K562 (cell line): ENCODE results near the gene GADD45B. TPM values are rescaled to one million over a fixed set of nuclear protein-coding genes. Genes with fewer than 3 reads are reported as not detected.

ENCODE experiments used
- ARNT ChIP-seq, 2 experiments: fragments of 450-650 bp; IDR thresholded peaks; 2 replicates each; pipeline ENCODE4 v1.6.1; 2016; ENCODE audit warnings: mild to moderate bottlenecking in 1 of 2
- CBFA2T3 ChIP-seq: fragments of 450-650 bp; IDR thresholded peaks from 2 replicates; pipeline ENCODE4 v1.6.1; 2017
- CHD1 ChIP-seq: fragments of 200-600 bp; sonication (generic); IDR thresholded peaks from one replicate; pipeline ENCODE4 v1.6.1; 2012; ENCODE audit warnings: mild to moderate bottlenecking, moderate library complexity, low read length, inconsistent platforms
- CREBBP ChIP-seq: IDR thresholded peaks from one replicate; pipeline ENCODE4 v1.6.1; 2012; ENCODE audit warnings: low read depth, mild to moderate bottlenecking, control low read depth, inconsistent platforms, low read length
- ESRRA ChIP-seq: fragments of 450-650 bp; IDR thresholded peaks from 2 replicates; pipeline ENCODE4 v1.6.1; 2014; ENCODE audit warnings: low read depth, mild to moderate bottlenecking, moderate library complexity, borderline replicate concordance
- FOSL1 ChIP-seq: fragments of 200-800 bp; sonication (Bioruptor generic); conservative IDR thresholded peaks from 2 replicates; pipeline ENCODE4 v1.6.1; 2016; ENCODE audit warnings: missing genetic modification characterization, missing compliant biosample characterization
- FOXP1 ChIP-seq: sonication (generic); formaldehyde crosslinking; IDR thresholded peaks from 2 replicates; pipeline ENCODE4 v1.8.0; 2022; ENCODE audit warnings: mild to moderate bottlenecking, missing genetic modification reagents
- ID3 ChIP-seq, 2 experiments: fragments of 250-450 bp in 1 of 2; fragments of 450-650 bp in 1 of 2; sonication (Bioruptor Pico) in 1 of 2; IDR thresholded peaks; 2 replicates each; pipeline versions ENCODE4 v1.6.1 to v1.8.0; 2016 to 2021; ENCODE audit warnings: mild to moderate bottlenecking in 2 of 2, moderate library complexity in 2 of 2, missing compliant biosample characterization in 1 of 2, missing genetic modification characterization in 1 of 2
- ILK ChIP-seq: fragments of 450-650 bp; IDR thresholded peaks from 2 replicates; pipeline ENCODE4 v1.6.1; 2016; ENCODE audit warnings: missing genetic modification characterization, low read depth, mild to moderate bottlenecking, missing compliant biosample characterization, moderate library complexity, borderline replicate concordance
- LARP7 ChIP-seq: fragments of 450-650 bp; IDR thresholded peaks from 2 replicates; pipeline ENCODE4 v1.6.1; 2016
- MBD2 ChIP-seq: sonication (generic); IDR thresholded peaks from 2 replicates; pipeline ENCODE4 v1.6.1; 2016; ENCODE audit warnings: low read depth, borderline replicate concordance
- MEIS2 ChIP-seq: fragments of 450-650 bp; IDR thresholded peaks from 2 replicates; pipeline ENCODE4 v1.6.1; 2014; ENCODE audit warnings: mild to moderate bottlenecking; ENCODE audit not compliant: partially characterized antibody
- NCOA4 ChIP-seq: fragments of 450-650 bp; IDR thresholded peaks from 2 replicates; pipeline ENCODE4 v1.6.1; 2018; ENCODE audit warnings: mild to moderate bottlenecking; ENCODE audit not compliant: partially characterized antibody
- NCOA6 ChIP-seq: fragments of 450-650 bp; IDR thresholded peaks from 2 replicates; pipeline ENCODE4 v1.6.1; 2017; ENCODE audit warnings: mild to moderate bottlenecking
- NFRKB ChIP-seq: fragments of 450-650 bp; IDR thresholded peaks from 2 replicates; pipeline ENCODE4 v1.6.1; 2016; ENCODE audit warnings: low read depth
- POLR2G ChIP-seq: fragments of 200-400 bp; formaldehyde crosslinking; IDR thresholded peaks from 2 replicates; pipeline ENCODE4 v1.6.1; 2017; ENCODE audit warnings: low read depth, mild to moderate bottlenecking, antibody characterized with exemption, low read length, moderate library complexity
- PTRF ChIP-seq: fragments of 450-650 bp; IDR thresholded peaks from 2 replicates; pipeline ENCODE4 v1.6.1; 2016; ENCODE audit warnings: mild to moderate bottlenecking, missing genetic modification characterization, missing compliant biosample characterization
- PTTG1 ChIP-seq: fragments of 450-650 bp; IDR thresholded peaks from 2 replicates; pipeline ENCODE4 v1.6.1; 2016; ENCODE audit warnings: low read depth, mild to moderate bottlenecking, missing genetic modification characterization, missing compliant biosample characterization
- RBM17 ChIP-seq: fragments of 200-400 bp; formaldehyde crosslinking; IDR thresholded peaks from 2 replicates; pipeline ENCODE4 v1.6.1; 2017; ENCODE audit warnings: low read depth, mild to moderate bottlenecking, low read length, borderline replicate concordance
- SMAD4 ChIP-seq: fragments of 250-450 bp; sonication (Bioruptor Pico); conservative IDR thresholded peaks from 2 replicates; pipeline ENCODE4 v1.8.0; 2021; ENCODE audit warnings: inconsistent platforms, mild to moderate bottlenecking, moderate library complexity
- SMARCA5 ChIP-seq: fragments of 450-650 bp; IDR thresholded peaks from 2 replicates; pipeline ENCODE4 v1.6.1; 2016
- TCF7L2 ChIP-seq: fragments of 150-350 bp; IDR thresholded peaks from 2 replicates; pipeline ENCODE4 v1.6.1; 2016; ENCODE audit warnings: low read depth, mild to moderate bottlenecking, low read length, moderate library complexity
- ZSCAN32 ChIP-seq: fragments of 450-650 bp; formaldehyde crosslinking; IDR thresholded peaks from 2 replicates; pipeline ENCODE4 v1.4.0; 2020; ENCODE audit warnings: mild to moderate bottlenecking, moderate library complexity
- polyA plus RNA-seq, 8 experiments: library from polyadenylated mRNA; depleted of rRNA in 4 of 8; stranded (reverse) in 5 of 8; unstranded in 3 of 8; fragments of >200 nt; fragmentation: Nextera tagmentation in 2 of 8; fragmentation: Illumina TruSeq in 1 of 8; extraction: Ambion mirVana in 2 of 8; extraction: Trizol in 1 of 8; gene quantifications; 2 replicates each; pipeline versions ENCODE4 v1.2.1 to v1.2.3, GENCODE V29; 2011 to 2014; ENCODE audit warnings: inconsistent platforms in 1 of 8, missing spikeins in 1 of 8
- total RNA-seq, 7 experiments: library from RNA; depleted of rRNA in 6 of 7; stranded (reverse); fragments of >200 nt in 6 of 7; fragmentation: Illumina TruSeq in 2 of 7; extraction: Trizol in 2 of 7; gene quantifications; 2 replicates each; pipeline versions ENCODE4 v1.2.1 to v1.2.3, GENCODE V29; 2011 to 2021; ENCODE audit warnings: low replicate concordance in 1 of 7
- TF ChIP-seq, protein P1 (sequence below): sonication (generic); formaldehyde crosslinking; IDR thresholded peaks from 2 replicates; pipeline ENCODE4 v1.8.0; 2022; ENCODE audit warnings: missing genetic modification reagents, mild to moderate bottlenecking, borderline replicate concordance
- TF ChIP-seq, protein P2 (sequence below): IDR thresholded peaks from 3 replicates; pipeline ENCODE4 v1.6.1; 2011; ENCODE audit warnings: borderline replicate concordance, mild to moderate bottlenecking, moderate library complexity; ENCODE audit not compliant: insufficient read length; ENCODE audit errors: extremely low read depth

The GADD45B gene
- total and polyA plus RNA-seq, 9 of the 15 experiments (the other 6 are each of a cell fraction or from before 2014, with no cell fraction given): 0.06 to 4.1 (median 2.1) TPM

DNA sequence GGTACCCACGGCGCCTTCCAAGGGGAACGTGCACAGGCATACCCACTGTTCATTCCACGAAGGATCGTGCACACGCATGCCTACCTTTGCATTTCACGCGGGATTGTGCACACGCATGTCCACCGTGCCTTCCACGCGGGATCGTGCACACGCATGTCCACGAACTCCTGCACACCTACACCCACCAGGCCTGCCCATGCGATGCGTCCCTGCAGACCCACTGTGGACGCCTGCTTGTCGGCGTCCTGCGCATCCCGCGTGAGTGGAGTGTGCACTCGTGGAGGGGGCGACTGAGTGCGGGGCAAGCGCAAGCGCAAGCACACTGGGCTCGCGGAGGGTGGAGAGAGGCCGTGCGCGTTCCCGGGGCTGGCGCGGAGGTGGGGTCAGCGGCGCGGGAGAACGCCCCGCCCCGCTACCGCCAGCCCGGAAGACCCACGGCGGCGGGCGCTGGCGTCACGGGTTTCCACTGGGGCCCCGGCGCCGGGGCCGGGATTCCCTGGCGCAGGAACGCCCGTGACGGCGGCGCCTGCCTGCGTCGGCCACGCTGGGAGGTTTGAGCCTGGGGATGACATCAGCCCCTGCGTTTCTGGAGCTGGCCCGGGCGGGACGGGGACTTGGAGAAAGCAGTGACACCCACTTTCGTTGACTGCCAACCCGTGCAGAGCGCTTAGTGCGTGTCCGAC, 18.7 kb downstream of the GADD45B start (continued):
- TF ChIP-seq, protein P1, sequence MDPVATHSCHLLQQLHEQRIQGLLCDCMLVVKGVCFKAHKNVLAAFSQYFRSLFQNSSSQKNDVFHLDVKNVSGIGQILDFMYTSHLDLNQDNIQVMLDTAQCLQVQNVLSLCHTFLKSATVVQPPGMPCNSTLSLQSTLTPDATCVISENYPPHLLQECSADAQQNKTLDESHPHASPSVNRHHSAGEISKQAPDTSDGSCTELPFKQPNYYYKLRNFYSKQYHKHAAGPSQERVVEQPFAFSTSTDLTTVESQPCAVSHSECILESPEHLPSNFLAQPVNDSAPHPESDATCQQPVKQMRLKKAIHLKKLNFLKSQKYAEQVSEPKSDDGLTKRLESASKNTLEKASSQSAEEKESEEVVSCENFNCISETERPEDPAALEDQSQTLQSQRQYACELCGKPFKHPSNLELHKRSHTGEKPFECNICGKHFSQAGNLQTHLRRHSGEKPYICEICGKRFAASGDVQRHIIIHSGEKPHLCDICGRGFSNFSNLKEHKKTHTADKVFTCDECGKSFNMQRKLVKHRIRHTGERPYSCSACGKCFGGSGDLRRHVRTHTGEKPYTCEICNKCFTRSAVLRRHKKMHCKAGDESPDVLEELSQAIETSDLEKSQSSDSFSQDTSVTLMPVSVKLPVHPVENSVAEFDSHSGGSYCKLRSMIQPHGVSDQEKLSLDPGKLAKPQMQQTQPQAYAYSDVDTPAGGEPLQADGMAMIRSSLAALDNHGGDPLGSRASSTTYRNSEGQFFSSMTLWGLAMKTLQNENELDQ (CRISPR knock-in tag): no peak
- TF ChIP-seq NCOA6 (no peak), MBD2 (no peak), ZSCAN32 (CRISPR knock-in tag) (no peak), ILK (tag) (no peak), SMAD4 (peak; percentile 38), ESRRA (peak; percentile 34; the same call in 1 of the 2 replicates), PTRF (no peak), FOXP1 (CRISPR knock-in tag) (0 out of 2 replicates have a peak, but pooled peaks have one; percentile 65), CREBBP (no peak), ID3 (CRISPR knock-in tag; IDR thresholded peaks at IDR 0.05) (no peak), ID3 (tag; IDR thresholded peaks at IDR 0.05) (no peak; the same call in 1 of the 2 replicates), MEIS2 (no peak), POLR2G (peak; percentile 38; the same call in 1 of the 2 replicates), TCF7L2 (no peak), NCOA4 (no peak), RBM17 (no peak), FOSL1 (tag) (no peak), SMARCA5 (no peak), NFRKB (no peak), LARP7 (no peak), PTTG1 (no peak), CBFA2T3 (no peak), CHD1 (no peak), ARNT (IDR thresholded peaks at IDR 0.05) (no peak)
- TF ChIP-seq, protein P2, sequence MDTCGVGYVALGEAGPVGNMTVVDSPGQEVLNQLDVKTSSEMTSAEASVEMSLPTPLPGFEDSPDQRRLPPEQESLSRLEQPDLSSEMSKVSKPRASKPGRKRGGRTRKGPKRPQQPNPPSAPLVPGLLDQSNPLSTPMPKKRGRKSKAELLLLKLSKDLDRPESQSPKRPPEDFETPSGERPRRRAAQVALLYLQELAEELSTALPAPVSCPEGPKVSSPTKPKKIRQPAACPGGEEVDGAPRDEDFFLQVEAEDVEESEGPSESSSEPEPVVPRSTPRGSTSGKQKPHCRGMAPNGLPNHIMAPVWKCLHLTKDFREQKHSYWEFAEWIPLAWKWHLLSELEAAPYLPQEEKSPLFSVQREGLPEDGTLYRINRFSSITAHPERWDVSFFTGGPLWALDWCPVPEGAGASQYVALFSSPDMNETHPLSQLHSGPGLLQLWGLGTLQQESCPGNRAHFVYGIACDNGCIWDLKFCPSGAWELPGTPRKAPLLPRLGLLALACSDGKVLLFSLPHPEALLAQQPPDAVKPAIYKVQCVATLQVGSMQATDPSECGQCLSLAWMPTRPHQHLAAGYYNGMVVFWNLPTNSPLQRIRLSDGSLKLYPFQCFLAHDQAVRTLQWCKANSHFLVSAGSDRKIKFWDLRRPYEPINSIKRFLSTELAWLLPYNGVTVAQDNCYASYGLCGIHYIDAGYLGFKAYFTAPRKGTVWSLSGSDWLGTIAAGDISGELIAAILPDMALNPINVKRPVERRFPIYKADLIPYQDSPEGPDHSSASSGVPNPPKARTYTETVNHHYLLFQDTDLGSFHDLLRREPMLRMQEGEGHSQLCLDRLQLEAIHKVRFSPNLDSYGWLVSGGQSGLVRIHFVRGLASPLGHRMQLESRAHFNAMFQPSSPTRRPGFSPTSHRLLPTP: no peak
